Measurements from ENCODE around the gene NECAB2.

GRCh38 chr16:83948914-83949723 lies 18.9 kb upstream of the NECAB2 start:
- TF ChIP-seq FOSL1 (IDR thresholded peaks at IDR 0.05; ENCODE audit: insufficient read depth, low read depth, low read length) (no peak), POLR2A (IDR thresholded peaks at IDR 0.05; ENCODE audit: control extremely low read depth in 1 of 2, low read depth in 2 of 2, low read length in 2 of 2) (no peak), CTCF (IDR thresholded peaks at IDR 0.05; ENCODE audit: control extremely low read depth in 1 of 3, insufficient read depth in 1 of 3, low read depth in 1 of 3, low read length in 3 of 3) (no peak), EZH2 (IDR thresholded peaks at IDR 0.05; ENCODE audit: low read depth, low read length, severe bottlenecking) (no peak), BRCA1 (IDR thresholded peaks at IDR 0.05; ENCODE audit: low read depth, low read length) (no peak), HDAC2 (IDR thresholded peaks at IDR 0.05; ENCODE audit: borderline replicate concordance in 1 of 2, low read depth in 2 of 2, low read length in 2 of 2) (no peak), JUN (IDR thresholded peaks at IDR 0.05; ENCODE audit: low read depth, low read length) (no peak), CHD1 (IDR thresholded peaks at IDR 0.05; ENCODE audit: low read depth, low read length) (no peak), ATF3 (IDR thresholded peaks at IDR 0.05; ENCODE audit: insufficient read depth, low read depth, low read length) (no peak), CHD7 (IDR thresholded peaks at IDR 0.05; ENCODE audit: insufficient replicate concordance, low read length) (no peak), MAX (IDR thresholded peaks at IDR 0.05) (no peak), POLR2AphosphoS5 (IDR thresholded peaks at IDR 0.05; ENCODE audit: low read depth, low read length) (no peak), RAD21 (IDR thresholded peaks at IDR 0.05 in 1 of 2, conservative IDR thresholded peaks at IDR 0.05 in 1 of 2; ENCODE audit: low read depth in 2 of 2, low read length in 2 of 2) (no peak)
